GM12873 (cell line): Measurements from ENCODE around the gene ZMYND10.

Experiments used
- TF ChIP-seq, protein P1 (sequence below): IDR thresholded peaks from 2 replicates; pipeline ENCODE4 v1.5.1; 2012; ENCODE audit warnings: low read depth, mild to moderate bottlenecking, moderate library complexity, low read length, control low read depth; ENCODE audit not compliant: insufficient read depth; ENCODE audit errors: missing control alignments

Gene ZMYND10

DNA sequence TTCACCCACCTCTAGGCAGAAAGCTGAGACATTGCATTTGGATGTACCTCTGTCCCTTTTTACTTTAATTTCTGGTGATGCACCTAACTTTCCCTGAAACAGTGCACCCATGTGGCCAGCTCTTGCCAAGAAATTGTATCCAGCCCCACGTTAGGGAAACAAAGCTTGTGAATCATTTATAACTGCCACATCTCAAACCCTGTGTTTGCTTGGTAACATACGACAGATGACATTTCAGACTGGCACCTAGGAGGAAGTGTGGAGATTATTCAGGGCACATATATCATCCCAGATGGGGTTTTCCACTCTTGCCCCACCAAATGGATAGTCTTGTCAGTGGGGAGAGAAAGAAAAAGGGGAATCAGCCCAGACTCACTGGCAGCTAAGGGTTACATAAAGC lies 7.2 kb upstream of the ZMYND10 start:
- TF ChIP-seq, protein P1, sequence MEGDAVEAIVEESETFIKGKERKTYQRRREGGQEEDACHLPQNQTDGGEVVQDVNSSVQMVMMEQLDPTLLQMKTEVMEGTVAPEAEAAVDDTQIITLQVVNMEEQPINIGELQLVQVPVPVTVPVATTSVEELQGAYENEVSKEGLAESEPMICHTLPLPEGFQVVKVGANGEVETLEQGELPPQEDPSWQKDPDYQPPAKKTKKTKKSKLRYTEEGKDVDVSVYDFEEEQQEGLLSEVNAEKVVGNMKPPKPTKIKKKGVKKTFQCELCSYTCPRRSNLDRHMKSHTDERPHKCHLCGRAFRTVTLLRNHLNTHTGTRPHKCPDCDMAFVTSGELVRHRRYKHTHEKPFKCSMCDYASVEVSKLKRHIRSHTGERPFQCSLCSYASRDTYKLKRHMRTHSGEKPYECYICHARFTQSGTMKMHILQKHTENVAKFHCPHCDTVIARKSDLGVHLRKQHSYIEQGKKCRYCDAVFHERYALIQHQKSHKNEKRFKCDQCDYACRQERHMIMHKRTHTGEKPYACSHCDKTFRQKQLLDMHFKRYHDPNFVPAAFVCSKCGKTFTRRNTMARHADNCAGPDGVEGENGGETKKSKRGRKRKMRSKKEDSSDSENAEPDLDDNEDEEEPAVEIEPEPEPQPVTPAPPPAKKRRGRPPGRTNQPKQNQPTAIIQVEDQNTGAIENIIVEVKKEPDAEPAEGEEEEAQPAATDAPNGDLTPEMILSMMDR, result peak; percentile 26

DNA sequence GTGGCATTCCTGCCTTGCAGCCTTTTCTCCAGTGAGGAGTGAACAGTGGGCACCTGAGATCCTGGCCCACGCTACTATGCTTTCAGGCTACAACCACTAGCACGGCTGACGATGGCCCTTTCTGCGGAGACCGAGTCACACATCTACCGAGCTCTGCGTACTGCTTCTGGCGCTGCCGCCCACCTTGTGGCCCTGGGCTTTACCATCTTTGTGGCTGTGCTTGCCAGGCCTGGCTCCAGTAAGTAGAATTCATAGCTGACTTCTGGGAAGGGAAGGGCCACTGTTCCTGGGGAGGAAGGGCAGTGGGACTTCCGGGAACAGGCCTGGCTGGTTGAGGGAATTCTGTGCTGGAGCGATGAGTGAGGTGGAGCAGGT lies 5.8 kb upstream of the ZMYND10 start:
- TF ChIP-seq, protein P1, result no peak

DNA sequence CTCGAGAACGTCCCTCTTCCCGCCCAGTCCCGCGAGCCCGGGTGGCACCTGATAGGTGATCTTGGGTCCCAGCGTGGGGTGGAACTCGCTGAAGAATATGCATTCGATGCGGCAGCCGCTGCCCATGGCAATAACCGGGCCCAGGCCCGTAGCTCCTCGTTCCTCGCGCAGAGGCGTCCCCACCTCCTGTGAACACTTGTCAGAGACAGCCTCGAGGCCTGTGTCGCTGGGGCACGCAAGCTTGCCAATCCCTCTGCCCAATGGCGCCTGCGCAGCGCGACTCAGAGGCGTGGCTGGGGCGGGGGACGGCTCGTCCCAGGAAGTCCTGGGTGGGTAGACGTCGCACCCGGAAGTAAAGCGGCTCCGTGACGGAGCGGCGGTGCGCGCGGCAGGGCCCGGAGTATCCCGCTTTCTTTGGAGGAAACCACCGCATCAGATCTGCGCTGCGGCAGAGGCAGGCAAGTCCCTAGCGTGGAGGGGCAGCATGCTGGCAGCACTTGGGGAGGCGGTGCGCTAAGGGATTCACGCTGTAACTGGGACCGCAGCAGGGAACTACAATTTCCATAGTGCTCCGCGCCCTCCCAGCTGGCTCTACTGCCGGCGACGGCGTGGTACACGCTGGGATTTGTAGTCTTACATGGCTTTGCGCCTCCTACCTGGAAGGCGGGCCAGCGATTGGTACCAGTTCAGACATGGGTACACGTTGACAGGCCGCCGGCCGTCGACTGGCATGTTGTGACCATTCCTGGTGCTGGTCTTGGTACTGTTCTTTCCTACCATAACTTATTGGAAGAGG lies 5.2 kb upstream of the ZMYND10 start, which contains the start of the genes CYB561D2 and NPRL2:
CYB561D2 (plus strand) TSS at position 336 of the 796 bp plus-strand sequence. CDS start 572 bp downstream, outside the sequence.
NPRL2 (minus strand) TSS at position 249 of the 796 bp plus-strand sequence; CDS start at position 126, 123 bp downstream.
- TF ChIP-seq, protein P1, result no peak

- TF ChIP-seq, protein P1, result no peak
These were observed 4.6 kb upstream of the ZMYND10 start for GRCh38 chr3:50350213-50350526.

GRCh38 chr3:50347187-50347813 lies 1.8 kb upstream of the ZMYND10 start:
- TF ChIP-seq, protein P1, result peak; percentile 65

DNA sequence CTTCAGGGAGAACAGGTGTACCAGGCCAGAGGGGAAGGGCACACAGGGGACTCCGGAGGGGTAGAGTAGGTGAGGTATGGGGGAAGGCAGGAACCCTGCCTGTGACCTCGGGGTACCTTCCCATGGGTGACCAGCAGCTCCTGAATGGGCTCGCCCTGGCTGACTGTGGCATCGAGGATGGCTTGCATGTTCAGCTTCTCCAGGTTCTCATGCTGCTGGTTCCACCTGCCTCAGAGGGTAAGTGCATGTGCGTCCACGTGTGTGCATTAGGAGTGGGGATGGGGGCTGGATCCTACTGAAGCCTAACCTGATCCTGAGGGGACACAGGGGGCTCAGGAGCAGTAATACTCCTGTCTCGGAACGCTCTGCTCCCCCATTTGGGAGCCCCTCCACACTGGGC lies 524 bp downstream of the ZMYND10 start:
- TF ChIP-seq, protein P1, result no peak

DNA sequence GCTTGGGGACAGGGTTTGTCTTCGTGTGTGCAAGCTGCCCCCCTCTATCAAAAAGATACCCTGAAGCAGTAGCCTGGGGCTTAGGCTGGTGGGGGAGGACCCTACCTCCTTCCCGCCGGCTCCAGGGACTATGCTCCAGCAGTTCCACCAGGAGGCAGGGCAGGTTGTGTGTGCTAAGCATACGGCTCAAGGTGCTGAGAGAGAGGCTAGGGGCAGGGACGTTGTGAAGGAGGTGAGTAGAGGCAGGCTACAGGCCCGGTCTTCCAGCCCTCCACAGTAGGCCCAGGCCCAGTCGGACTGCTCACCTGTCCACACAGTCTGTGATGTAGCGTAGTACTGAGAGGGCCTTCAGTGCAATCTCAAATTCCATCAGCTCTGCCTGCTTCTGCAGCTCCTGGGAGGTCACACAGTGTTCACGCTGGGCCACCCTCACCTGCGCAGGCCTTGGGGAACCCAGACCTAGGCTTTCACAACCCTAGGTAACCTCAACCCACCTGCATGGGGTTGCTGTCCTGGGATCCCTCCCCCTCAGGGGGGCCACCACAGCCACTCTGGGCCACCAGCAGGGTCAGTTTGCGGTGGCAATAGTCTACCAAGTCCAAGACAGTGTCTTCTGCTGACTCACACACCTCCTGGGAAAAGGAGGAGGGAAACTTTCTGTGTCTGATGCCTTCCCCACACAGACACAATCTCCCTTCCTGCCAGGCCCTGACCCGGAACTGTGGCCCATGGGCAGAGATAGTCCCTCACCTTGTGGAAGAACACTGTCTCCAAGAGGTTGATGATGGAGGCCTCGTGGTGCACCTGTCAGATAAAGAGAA lies 2.5 kb downstream of the ZMYND10 start:
- TF ChIP-seq, protein P1, result no peak
